Endothelial cell of umbilical vein (primary cell): ENCODE measurements around the gene ZNF316. TPM values are rescaled to one million over a fixed set of nuclear protein-coding genes. Genes with fewer than 3 reads are reported as not detected.

Experiments
- BruUV-seq: library from RNA; stranded (reverse); fragments of 400-500 nt; replicated peaks from 2 replicates; lab custom pipeline; 2021; lab: Mats Ljungman, UMichigan
- CTCF ChIA-PET: fragments of 300-600, 350-600 bp; sonication (Branson Sonifier 250); formaldehyde crosslinking; loops from one replicate; lab custom pipeline; 2021; ENCODE audit warnings: antibody characterized with exemption, inconsistent platforms; lab: Charles Lee
- POLR2A ChIA-PET: fragments of 300-600, 350-600 bp; sonication (Branson Sonifier 250); formaldehyde crosslinking; loops from one replicate; lab custom pipeline; 2021; ENCODE audit warnings: antibody characterized with exemption, inconsistent platforms; lab: Charles Lee
- DNase-seq: peaks from one replicate; pipeline ENCODE4 v3.0.0-alpha.2; 2011; ENCODE audit warnings: low read depth, low spot score
- FAIRE-seq: peaks from 2 replicates; lab custom pipeline; 2011; peaks lifted over from hg19 to GRCh38; lab: Jason Lieb, UNC
- H2AFZ ChIP-seq: 2 replicates; pipeline ENCODE4 v1.6.0; 2012; ENCODE audit warnings: low read depth, low read length, control low read depth, inconsistent platforms
- H3K27ac ChIP-seq: 2 replicates; pipeline ENCODE4 v1.5.1; 2011; ENCODE audit warnings: low read depth, mild to moderate bottlenecking, control low read depth, low read length, moderate library complexity; ENCODE audit not compliant: insufficient read depth
- H3K27me3 ChIP-seq, 2 experiments: 2 replicates each; pipeline versions ENCODE4 v1.6.0 to v1.6.1; 2011; ENCODE audit warnings: low read length in 2 of 2, mixed read lengths in 1 of 2; ENCODE audit not compliant: control insufficient read depth in 2 of 2, insufficient read depth in 2 of 2
- H3K36me3 ChIP-seq, 2 experiments: 2 replicates in 1 of 2; 3 replicates in 1 of 2; pipeline ENCODE4 v1.5.1; 2011; ENCODE audit warnings: low read length in 2 of 2, mild to moderate bottlenecking in 1 of 2, moderate library complexity in 1 of 2; ENCODE audit not compliant: control insufficient read depth in 2 of 2, insufficient read depth in 2 of 2; ENCODE audit errors: extremely low read depth in 1 of 2
- H3K4me1 ChIP-seq: 3 replicates; pipeline ENCODE4 v1.5.1; 2011; ENCODE audit warnings: mild to moderate bottlenecking, low read length; ENCODE audit not compliant: control insufficient read depth, insufficient read depth; ENCODE audit errors: extremely low read depth
- H3K4me2 ChIP-seq: 2 replicates; pipeline ENCODE4 v1.6.1; 2011; ENCODE audit warnings: low read length, control low read depth, mixed read lengths; ENCODE audit not compliant: insufficient read depth
- H3K4me3 ChIP-seq, 3 experiments: fragments of 200-600 bp in 1 of 3; sonication (generic), shearing (Covaris generic) in 1 of 3; replicated peaks in 1 of 3; 2 replicates each; pipeline ENCODE4 v1.5.1; 2011 to 2016; ENCODE audit warnings: control low read depth in 3 of 3, low read length in 3 of 3, mild to moderate bottlenecking in 2 of 3, inconsistent platforms in 1 of 3, low read depth in 1 of 3, moderate library complexity in 1 of 3; ENCODE audit not compliant: insufficient read depth in 1 of 3
- H3K79me2 ChIP-seq: 2 replicates; pipeline ENCODE4 v1.6.0; 2012; ENCODE audit warnings: low read length, inconsistent platforms; ENCODE audit not compliant: control insufficient read depth, insufficient read depth
- H3K9ac ChIP-seq: replicated peaks from 2 replicates; pipeline ENCODE3; 2011; ENCODE audit warnings: low read length, control low read depth; ENCODE audit not compliant: insufficient read depth; ENCODE audit errors: extremely low read depth
- H3K9me1 ChIP-seq: replicated peaks from 3 replicates; pipeline ENCODE4 v1.6.0; 2011; ENCODE audit warnings: mild to moderate bottlenecking, low read length; ENCODE audit not compliant: control insufficient read depth, insufficient read depth; ENCODE audit errors: extremely low read depth
- H3K9me3 ChIP-seq: replicated peaks from 2 replicates; pipeline ENCODE4 v1.5.1; 2012; ENCODE audit warnings: low read length, inconsistent platforms; ENCODE audit not compliant: control insufficient read depth, insufficient read depth
- H4K20me1 ChIP-seq: replicated peaks from 2 replicates; pipeline ENCODE3; 2011; ENCODE audit warnings: mild to moderate bottlenecking, low read length; ENCODE audit not compliant: control insufficient read depth, insufficient read depth; ENCODE audit errors: extremely low read depth
- EZH2 ChIP-seq: IDR thresholded peaks from 2 replicates; pipeline ENCODE4 v1.6.1; 2012; ENCODE audit warnings: borderline replicate concordance, low read depth, mild to moderate bottlenecking, moderate library complexity, low read length, inconsistent platforms; ENCODE audit not compliant: severe bottlenecking
- FOS ChIP-seq: IDR thresholded peaks from 2 replicates; pipeline ENCODE4 v1.6.1; 2011; ENCODE audit warnings: mild to moderate bottlenecking, low read length, moderate library complexity, borderline replicate concordance; ENCODE audit not compliant: insufficient read depth
- GATA2 ChIP-seq: IDR thresholded peaks from 2 replicates; pipeline ENCODE4 v1.7.0; 2011; ENCODE audit warnings: low read depth, mild to moderate bottlenecking, moderate library complexity, mixed read lengths, low read length; ENCODE audit not compliant: insufficient read length, insufficient read depth
- JUN ChIP-seq: IDR thresholded peaks from 2 replicates; pipeline ENCODE4 v1.6.1; 2011; ENCODE audit warnings: borderline replicate concordance, low read depth; ENCODE audit not compliant: insufficient read length, insufficient read depth
- MAX ChIP-seq: IDR thresholded peaks from 2 replicates; pipeline ENCODE4 v1.6.1; 2011; ENCODE audit not compliant: insufficient read depth, insufficient read length
- MYC ChIP-seq: IDR thresholded peaks from one replicate; pipeline ENCODE4 v1.6.1; 2011; ENCODE audit warnings: mild to moderate bottlenecking, low read depth, low read length
- POLR2A ChIP-seq: IDR thresholded peaks from 2 replicates; pipeline ENCODE4 v1.6.1; 2012; ENCODE audit warnings: low read depth, mild to moderate bottlenecking, control low read depth, low read length
- POLR2AphosphoS5 ChIP-seq: IDR thresholded peaks from 2 replicates; pipeline ENCODE4 v1.6.1; 2012; ENCODE audit warnings: low read depth, mild to moderate bottlenecking, control low read depth, low read length, moderate library complexity; ENCODE audit not compliant: insufficient read depth
- dilution Hi-C: fragments of 300-500 bp; cut with MboI; formaldehyde crosslinking; loops from one replicate; pipeline ENCODE4 v1.15.0; 2019; ENCODE audit warnings: low sequenced_read_pairs; ENCODE audit not compliant: extremely low pct_ligation_motif_present
- intact Hi-C: fragments of 100-400 bp; cut with micrococcal nuclease; formaldehyde crosslinking; loops from one replicate; pipeline ENCODE4 v1.10.0; 2022
- polyA plus RNA-seq, 4 experiments: library from polyadenylated mRNA; depleted of rRNA in 3 of 4; stranded (reverse) in 3 of 4; unstranded in 1 of 4; fragments of >200 nt; gene quantifications; 2 replicates each; pipeline versions ENCODE4 v1.2.1 to v1.2.3, GENCODE V29; 2011 to 2012; ENCODE audit warnings: missing spikeins in 1 of 4
- total RNA-seq: library from RNA; stranded (reverse); gene quantifications from 2 replicates; pipeline ENCODE4 v1.2.3, GENCODE V29; 2021
- TF ChIP-seq, protein P1 (sequence below), 2 donors: IDR thresholded peaks; 1 replicate in 1 of 2; 2 replicates in 1 of 2; pipeline ENCODE4 v1.5.1; 2011; ENCODE audit warnings: low read length in 2 of 2, mild to moderate bottlenecking in 2 of 2, moderate library complexity in 2 of 2, control low read depth in 1 of 2, inconsistent platforms in 1 of 2, low read depth in 1 of 2; ENCODE audit not compliant: insufficient read depth in 1 of 2; ENCODE audit errors: extremely low read depth in 1 of 2

The ZNF316 gene
- total and polyA plus RNA-seq, 2 donors (not counting 3 experiments of a cell fraction or from before 2014, with no cell fraction given), result 7.7 to 23.8 TPM

- ChIA-PET POLR2A (no interaction called here), CTCF (no interaction called here)
- Histone ChIP-seq H3K27me3 (no peaks in the 10 kb centered on the region), H3K4me2 (no peak overlapping the region), H3K4me1 (no peaks in the 10 kb centered on the region), H4K20me1 (no peaks in the 10 kb centered on the region), H2AFZ (no peak overlapping the region), H3K9ac (no peak overlapping the region), H3K9me3 (no peaks in the 10 kb centered on the region), H3K36me3 (peaks cover 0 to 4% of the 10 kb centered on the region in 2 experiments), H3K9me1 (no peaks in the 10 kb centered on the region), H3K27ac (no peak overlapping the region), H3K4me3 (no peak overlapping the region), H3K79me2 (no peaks in the 10 kb centered on the region)
- dilution Hi-C loops, result no loop called here
- intact Hi-C loops, result no loop called here
- no peak for TF ChIP-seq MAX
- no peak for TF ChIP-seq EZH2
- TF ChIP-seq POLR2AphosphoS5, result no peak
- no peak for TF ChIP-seq POLR2A
- TF ChIP-seq MYC, result no peak
- TF ChIP-seq JUN, result no peak
- TF ChIP-seq, protein P1, sequence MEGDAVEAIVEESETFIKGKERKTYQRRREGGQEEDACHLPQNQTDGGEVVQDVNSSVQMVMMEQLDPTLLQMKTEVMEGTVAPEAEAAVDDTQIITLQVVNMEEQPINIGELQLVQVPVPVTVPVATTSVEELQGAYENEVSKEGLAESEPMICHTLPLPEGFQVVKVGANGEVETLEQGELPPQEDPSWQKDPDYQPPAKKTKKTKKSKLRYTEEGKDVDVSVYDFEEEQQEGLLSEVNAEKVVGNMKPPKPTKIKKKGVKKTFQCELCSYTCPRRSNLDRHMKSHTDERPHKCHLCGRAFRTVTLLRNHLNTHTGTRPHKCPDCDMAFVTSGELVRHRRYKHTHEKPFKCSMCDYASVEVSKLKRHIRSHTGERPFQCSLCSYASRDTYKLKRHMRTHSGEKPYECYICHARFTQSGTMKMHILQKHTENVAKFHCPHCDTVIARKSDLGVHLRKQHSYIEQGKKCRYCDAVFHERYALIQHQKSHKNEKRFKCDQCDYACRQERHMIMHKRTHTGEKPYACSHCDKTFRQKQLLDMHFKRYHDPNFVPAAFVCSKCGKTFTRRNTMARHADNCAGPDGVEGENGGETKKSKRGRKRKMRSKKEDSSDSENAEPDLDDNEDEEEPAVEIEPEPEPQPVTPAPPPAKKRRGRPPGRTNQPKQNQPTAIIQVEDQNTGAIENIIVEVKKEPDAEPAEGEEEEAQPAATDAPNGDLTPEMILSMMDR (IDR thresholded peaks at IDR 0.05; ENCODE audit: extremely low read depth in 1 of 2, insufficient read depth in 1 of 2, low read depth in 1 of 2, low read length in 2 of 2), result no peak
- no peak for TF ChIP-seq GATA2
- no peak for TF ChIP-seq FOS
- DNase-seq (no peak), FAIRE-seq (no peak)
- BruUV-seq, result no TSS peak
These were observed 29.0 kb upstream of the ZNF316 start for GRCh38 chr7:6608081-6608480.
